Measurements from ENCODE around the gene MGAT4C. TPM values are rescaled to one million over a fixed set of nuclear protein-coding genes. Genes with fewer than 3 reads are reported as not detected.

Gene MGAT4C
- total RNA-seq (2022; extraction: Qiagen RNA extraction; ENCODE audit: low read depth), result not detected in 5 replicates

DNA sequence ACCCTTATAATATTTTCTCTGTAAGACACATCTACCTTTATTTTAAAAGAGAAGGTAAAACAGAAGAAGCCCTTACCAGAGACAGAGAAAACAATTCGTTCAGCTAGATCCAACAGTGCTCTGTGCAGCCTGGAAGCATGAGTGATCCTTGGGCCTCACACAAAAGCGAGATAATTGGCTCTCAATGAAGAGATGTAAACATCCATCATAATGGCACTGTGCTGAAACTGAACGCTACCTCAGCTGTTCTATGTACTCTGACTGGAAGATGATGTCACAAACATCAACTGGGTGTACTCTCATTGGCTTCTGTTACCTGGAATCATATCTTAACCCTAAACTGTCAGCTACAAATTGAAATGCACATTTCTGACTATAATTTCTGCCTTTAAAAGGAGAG, at the start of gene MGAT4C:
Gene MGAT4C, minus strand, starts transcription at position 229 of the 400 bp plus-strand sequence.

